Parathyroid adenoma (tissue), 2 donors: ENCODE data around the gene CDC27.
A peak's percentile ranks its signal among the peaks of the same experiment; 100 is the strongest.

Source experiments
- H2AFZ ChIP-seq: fragments of 300-600 bp; sonication (generic); one replicate; pipeline ENCODE4 v1.7.0; 2017; ENCODE audit warnings: antibody characterized with exemption, mild to moderate bottlenecking
- H3K27ac ChIP-seq: fragments of 300-600 bp; sonication (generic); one replicate; pipeline ENCODE4 v1.7.0; 2017
- H3K27me3 ChIP-seq: fragments of 300-600 bp; sonication (generic); one replicate; pipeline ENCODE4 v1.7.0; 2017; ENCODE audit warnings: low read length; ENCODE audit not compliant: control insufficient read depth, insufficient read depth
- H3K36me3 ChIP-seq: fragments of 300-600 bp; sonication (generic); one replicate; pipeline ENCODE4 v1.7.0; 2017; ENCODE audit warnings: low read length; ENCODE audit not compliant: control insufficient read depth, insufficient read depth
- H3K4me1 ChIP-seq: fragments of 300-600 bp; sonication (generic); one replicate; pipeline ENCODE4 v1.7.0; 2017; ENCODE audit warnings: control low read depth
- H3K4me2 ChIP-seq: fragments of 300-600 bp; sonication (generic); one replicate; pipeline ENCODE4 v1.7.0; 2017; ENCODE audit warnings: low read length
- H3K4me3 ChIP-seq: fragments of 300-600 bp; sonication (generic); one replicate; pipeline ENCODE4 v1.7.0; 2017; ENCODE audit warnings: low read depth, low read length
- H3K79me2 ChIP-seq: fragments of 300-600 bp; sonication (generic); one replicate; pipeline ENCODE4 v1.7.0; 2017; ENCODE audit warnings: control low read depth
- H3K9ac ChIP-seq: fragments of 300-600 bp; sonication (generic); one replicate; pipeline ENCODE4 v1.7.0; 2017; ENCODE audit warnings: mild to moderate bottlenecking
- H3K9me3 ChIP-seq: fragments of 300-600 bp; sonication (generic); one replicate; pipeline ENCODE4 v1.7.0; 2017; ENCODE audit warnings: low read length; ENCODE audit not compliant: control insufficient read depth
- TF ChIP-seq, protein P1 (sequence below): fragments of 300-600 bp; sonication (generic); IDR thresholded peaks from one replicate; pipeline ENCODE4 v1.7.0; 2017; ENCODE audit warnings: antibody characterized with exemption, mild to moderate bottlenecking
- donor health status: primary hyperparathyroidism.

The CDC27 gene

DNA sequence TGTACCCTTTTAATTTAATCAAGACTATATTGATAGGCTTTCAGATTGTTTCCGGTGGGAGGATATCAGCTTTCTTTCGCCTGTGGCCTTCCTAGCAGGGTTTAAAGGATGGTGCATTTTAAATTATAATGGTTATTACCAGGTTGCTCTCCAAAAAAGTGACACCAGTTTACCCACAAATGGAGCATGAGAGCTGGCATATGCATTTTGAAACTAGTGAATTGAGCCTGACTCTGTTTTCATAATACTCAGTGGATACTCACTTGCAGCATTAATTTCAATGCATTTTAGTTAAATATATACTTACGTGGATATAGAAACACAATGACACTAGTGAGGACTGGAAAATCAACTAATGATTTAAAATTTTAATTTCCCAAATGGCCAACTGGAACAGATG is 25.8 kb upstream of the CDC27 start:
- H3K9me3 ChIP-seq: no peaks in the 10 kb centered on the region
- H3K79me2 ChIP-seq: no peaks in the 10 kb centered on the region
- no peaks in the 10 kb centered on the region for H3K27me3 ChIP-seq
- H3K4me2 ChIP-seq: no peak overlapping the region
- H3K9ac ChIP-seq: no peak overlapping the region
- H2AFZ ChIP-seq: no peak overlapping the region
- TF ChIP-seq, protein P1, sequence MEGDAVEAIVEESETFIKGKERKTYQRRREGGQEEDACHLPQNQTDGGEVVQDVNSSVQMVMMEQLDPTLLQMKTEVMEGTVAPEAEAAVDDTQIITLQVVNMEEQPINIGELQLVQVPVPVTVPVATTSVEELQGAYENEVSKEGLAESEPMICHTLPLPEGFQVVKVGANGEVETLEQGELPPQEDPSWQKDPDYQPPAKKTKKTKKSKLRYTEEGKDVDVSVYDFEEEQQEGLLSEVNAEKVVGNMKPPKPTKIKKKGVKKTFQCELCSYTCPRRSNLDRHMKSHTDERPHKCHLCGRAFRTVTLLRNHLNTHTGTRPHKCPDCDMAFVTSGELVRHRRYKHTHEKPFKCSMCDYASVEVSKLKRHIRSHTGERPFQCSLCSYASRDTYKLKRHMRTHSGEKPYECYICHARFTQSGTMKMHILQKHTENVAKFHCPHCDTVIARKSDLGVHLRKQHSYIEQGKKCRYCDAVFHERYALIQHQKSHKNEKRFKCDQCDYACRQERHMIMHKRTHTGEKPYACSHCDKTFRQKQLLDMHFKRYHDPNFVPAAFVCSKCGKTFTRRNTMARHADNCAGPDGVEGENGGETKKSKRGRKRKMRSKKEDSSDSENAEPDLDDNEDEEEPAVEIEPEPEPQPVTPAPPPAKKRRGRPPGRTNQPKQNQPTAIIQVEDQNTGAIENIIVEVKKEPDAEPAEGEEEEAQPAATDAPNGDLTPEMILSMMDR: no peak
- no peak overlapping the region for H3K4me3 ChIP-seq
- H3K27ac ChIP-seq: no peak overlapping the region
- H3K4me1 ChIP-seq: peaks cover 10% of the 10 kb centered on the region
- H3K36me3 ChIP-seq: no peaks in the 10 kb centered on the region

DNA sequence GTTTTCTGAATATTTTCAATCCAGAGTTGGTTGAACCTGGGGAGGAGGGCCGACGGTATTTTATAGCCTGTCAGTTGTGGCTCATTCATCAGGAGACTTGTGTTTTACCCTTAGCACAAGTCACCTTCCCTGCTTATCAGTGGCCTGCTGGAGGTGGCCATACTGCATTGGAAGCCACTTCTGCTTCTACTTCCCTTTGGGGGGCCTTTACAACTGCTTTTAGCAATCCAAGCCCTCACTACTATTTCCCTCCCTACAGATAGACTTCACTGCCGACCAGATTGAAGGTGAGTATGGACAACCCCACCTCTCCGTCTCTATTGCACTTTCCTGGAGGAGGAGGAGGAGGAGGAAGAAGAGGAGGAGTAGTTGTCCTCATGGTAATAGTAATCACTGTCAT is 24.4 kb upstream of the CDC27 start:
- Histone ChIP-seq H3K27ac (no peak overlapping the region), H3K4me2 (no peak overlapping the region), H3K27me3 (no peaks in the 10 kb centered on the region), H3K4me1 (peaks cover 15% of the 10 kb centered on the region), H2AFZ (no peak overlapping the region), H3K79me2 (no peaks in the 10 kb centered on the region), H3K9me3 (no peaks in the 10 kb centered on the region), H3K4me3 (no peak overlapping the region), H3K9ac (no peak overlapping the region), H3K36me3 (no peaks in the 10 kb centered on the region)
- TF ChIP-seq, protein P1: no peak

DNA sequence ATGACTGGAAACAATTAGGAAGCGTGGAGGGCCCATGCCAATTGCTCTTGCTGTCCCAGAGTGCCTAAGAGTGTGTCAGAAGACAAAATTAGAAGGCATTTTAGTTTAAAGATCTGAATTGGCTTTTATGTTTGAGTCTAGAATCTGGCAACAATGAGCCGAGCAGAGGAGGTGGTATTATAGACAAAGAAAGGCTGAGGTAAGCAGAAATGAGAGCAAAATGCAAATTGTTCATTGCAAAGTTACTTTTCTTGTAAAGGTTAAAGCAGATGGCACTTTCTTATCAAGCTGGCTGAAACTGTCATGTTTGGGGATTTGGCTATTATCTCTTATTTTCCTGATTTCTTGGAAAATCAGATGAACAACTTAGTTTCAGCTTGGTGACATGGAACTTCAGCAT is 23.4 kb upstream of the CDC27 start:
- H3K9me3 ChIP-seq: no peaks in the 10 kb centered on the region
- TF ChIP-seq, protein P1: no peak
- no peak overlapping the region for H3K4me3 ChIP-seq
- no peak overlapping the region for H3K9ac ChIP-seq
- no peaks in the 10 kb centered on the region for H3K36me3 ChIP-seq
- no peaks in the 10 kb centered on the region for H3K27me3 ChIP-seq
- H3K4me2 ChIP-seq: no peak overlapping the region
- H2AFZ ChIP-seq: no peak overlapping the region
- peaks cover 15% of the 10 kb centered on the region for H3K4me1 ChIP-seq
- H3K27ac ChIP-seq: no peak overlapping the region
- H3K79me2 ChIP-seq: no peaks in the 10 kb centered on the region

DNA sequence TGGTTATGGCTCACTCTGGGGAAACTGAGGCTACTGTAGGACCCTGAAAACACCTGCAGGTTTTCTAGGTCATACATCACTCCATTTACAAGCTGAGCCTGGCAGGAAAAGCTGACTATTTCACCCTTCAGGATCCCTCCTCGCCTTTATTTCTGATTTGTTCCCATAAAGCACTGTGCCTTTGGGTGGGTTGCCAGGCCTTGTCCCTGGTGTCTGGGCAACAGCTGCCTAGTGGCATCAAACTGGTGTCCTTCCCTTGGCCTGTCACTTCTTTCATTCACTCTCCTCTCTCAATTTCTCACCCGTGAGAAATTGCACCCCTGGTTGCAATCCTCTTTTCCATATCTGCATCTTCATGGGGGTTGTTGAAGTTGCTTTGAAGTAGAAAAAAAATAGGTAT is 21.7 kb upstream of the CDC27 start:
- TF ChIP-seq, protein P1: no peak
- Histone ChIP-seq H3K4me2 (no peak overlapping the region), H3K27ac (no peak overlapping the region), H3K9ac (no peak overlapping the region), H3K79me2 (no peaks in the 10 kb centered on the region), H3K4me3 (no peak overlapping the region), H3K27me3 (no peaks in the 10 kb centered on the region), H3K36me3 (no peaks in the 10 kb centered on the region), H2AFZ (peak overlapping the region; percentile 23), H3K4me1 (peaks cover 17% of the 10 kb centered on the region), H3K9me3 (no peaks in the 10 kb centered on the region)

DNA sequence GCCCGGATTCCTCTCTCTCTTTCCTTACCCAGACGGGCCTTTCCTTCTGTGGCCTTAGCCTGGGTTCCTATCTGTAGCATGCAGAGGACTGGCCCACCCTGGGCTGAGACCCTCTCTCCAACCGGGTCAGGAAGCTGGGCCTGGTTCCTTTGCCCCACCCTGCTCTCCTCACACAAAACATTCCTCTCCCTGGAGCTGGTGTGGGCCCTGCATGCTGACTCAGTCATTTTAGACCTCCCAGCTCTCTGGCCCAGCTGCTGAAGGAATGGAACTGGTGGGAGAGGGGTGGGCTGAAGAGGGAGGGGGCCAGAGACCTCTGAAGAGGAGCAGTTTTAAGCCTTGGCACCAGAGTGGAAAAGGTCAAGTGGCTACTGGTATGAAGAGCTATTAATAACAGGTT is 21.0 kb upstream of the CDC27 start:
- Histone ChIP-seq H3K36me3 (no peaks in the 10 kb centered on the region), H3K9ac (no peak overlapping the region), H3K79me2 (no peaks in the 10 kb centered on the region), H3K27me3 (no peaks in the 10 kb centered on the region), H3K27ac (peak overlapping the region; percentile 25), H2AFZ (peak overlapping the region; percentile 90), H3K4me3 (no peak overlapping the region), H3K9me3 (no peaks in the 10 kb centered on the region), H3K4me2 (peak overlapping the region; percentile 27), H3K4me1 (peaks cover 24% of the 10 kb centered on the region)
- TF ChIP-seq, protein P1: no peak
